ENCODE data around the gene QSOX2. TPM values are rescaled to one million over a fixed set of nuclear protein-coding genes. Genes with fewer than 3 reads are reported as not detected.

The QSOX2 gene
- total and polyA plus RNA-seq, 4 donors: 0.79 to 12.7 (median 4.3) TPM

- WGBS: 79% methylated on average over 11 of the region's 11 CpGs
Observed at GRCh38 chr9:136171801-136172411, 73.7 kb downstream of the QSOX2 start.

GRCh38 chr9:136171009-136171800 lies 74.4 kb downstream of the QSOX2 start:
- no peaks in the 10 kb centered on the region for H3K9me3 ChIP-seq (ENCODE audit: control insufficient read depth in 4 of 4, low read length in 3 of 4)
- peaks cover 0 to 2% (median 0%) of the 10 kb centered on the region in 4 donors for H3K27me3 ChIP-seq (ENCODE audit: control insufficient read depth in 4 of 4, insufficient read depth in 4 of 4, low read length in 3 of 4)
- no peak overlapping the region for H3K9ac ChIP-seq (ENCODE audit: low read depth in 1 of 2, low read length in 2 of 2)
- no peaks in the 10 kb centered on the region for H3K36me3 ChIP-seq (ENCODE audit: control insufficient read depth in 4 of 4, insufficient read depth in 3 of 4, low read depth in 1 of 4, low read length in 3 of 4)
- H3K27ac ChIP-seq (ENCODE audit: low read depth in 1 of 2, low read length in 2 of 2): no peak overlapping the region
- 44% methylated on average over 16 of the region's 16 CpGs for WGBS
- no peaks in the 10 kb centered on the region for H3K4me1 ChIP-seq (ENCODE audit: control insufficient read depth in 4 of 4, insufficient read depth in 4 of 4, low read length in 3 of 4)
- no peak for DNase-seq (ENCODE audit: low spot score)
- no peak overlapping the region for H3K4me3 ChIP-seq (ENCODE audit: low read depth in 1 of 3, low read length in 3 of 3)
- TF ChIP-seq YY1 (IDR thresholded peaks at IDR 0.05) (no peak), JUND (IDR thresholded peaks at IDR 0.05) (no peak), CTCF (IDR thresholded peaks at IDR 0.05; ENCODE audit: low read depth, low read length, missing input control) (no peak), HNF4A (conservative IDR thresholded peaks at IDR 0.05) (no peak), REST (IDR thresholded peaks at IDR 0.05) (no peak)

More at GRCh38 chr9:136171801-136172411, 73.7 kb downstream of the QSOX2 start:
- H3K36me3 ChIP-seq (ENCODE audit: control insufficient read depth in 4 of 4, insufficient read depth in 3 of 4, low read depth in 1 of 4, low read length in 3 of 4): no peaks in the 10 kb centered on the region
- DNase-seq (ENCODE audit: low spot score): no peak
- H3K9me3 ChIP-seq (ENCODE audit: control insufficient read depth in 4 of 4, low read length in 3 of 4): no peaks in the 10 kb centered on the region
- H3K27me3 ChIP-seq (ENCODE audit: control insufficient read depth in 4 of 4, insufficient read depth in 4 of 4, low read length in 3 of 4): peaks cover 0 to 2% (median 0%) of the 10 kb centered on the region in 4 donors
- no peak overlapping the region for H3K4me3 ChIP-seq (ENCODE audit: low read depth in 1 of 3, low read length in 3 of 3)
- H3K9ac ChIP-seq (ENCODE audit: low read depth in 1 of 2, low read length in 2 of 2): no peak overlapping the region
- no peaks in the 10 kb centered on the region for H3K4me1 ChIP-seq (ENCODE audit: control insufficient read depth in 4 of 4, insufficient read depth in 4 of 4, low read length in 3 of 4)
- H3K27ac ChIP-seq (ENCODE audit: low read depth in 1 of 2, low read length in 2 of 2): no peak overlapping the region
- TF ChIP-seq HNF4G (IDR thresholded peaks at IDR 0.05): no peak
- TF ChIP-seq ZBTB33 (IDR thresholded peaks at IDR 0.05): no peak
- no peak for TF ChIP-seq JUND (IDR thresholded peaks at IDR 0.05)
- TF ChIP-seq NR2F2 (IDR thresholded peaks at IDR 0.05): no peak
- TF ChIP-seq RXRA (IDR thresholded peaks at IDR 0.05): no peak
- no peak for TF ChIP-seq FOXA2 (IDR thresholded peaks at IDR 0.05)
- no peak for TF ChIP-seq GABPA (IDR thresholded peaks at IDR 0.05 in 1 of 2, conservative IDR thresholded peaks at IDR 0.05 in 1 of 2)
- no peak for TF ChIP-seq CTCF (IDR thresholded peaks at IDR 0.05; ENCODE audit: low read depth, low read length, missing input control)
- TF ChIP-seq EGR1 (IDR thresholded peaks at IDR 0.05; ENCODE audit: low read depth in 2 of 2): no peak
- TF ChIP-seq RAD21 (IDR thresholded peaks at IDR 0.05): no peak
- no peak for TF ChIP-seq FOXA1 (IDR thresholded peaks at IDR 0.05)
- TF ChIP-seq ATF3 (IDR thresholded peaks at IDR 0.05): no peak
- no peak for TF ChIP-seq TAF1 (conservative IDR thresholded peaks at IDR 0.05)
- TF ChIP-seq MAX (IDR thresholded peaks at IDR 0.05): no peak
- TF ChIP-seq YY1 (IDR thresholded peaks at IDR 0.05): no peak
- TF ChIP-seq HNF4A (conservative IDR thresholded peaks at IDR 0.05): no peak
- TF ChIP-seq SP1 (IDR thresholded peaks at IDR 0.05): no peak

Measured in liver (tissue), 9 donors.